HG02571 (cell line): Measurements from ENCODE around the gene MT1E.
"Not testable (repeated sequence)": the region's sequence is repeated elsewhere in the genome, so short reads cannot be mapped to it uniquely, and the experiment has no call there.

Experiments
- ATAC-seq: cut with Tn5 transposase; IDR thresholded peaks from one replicate; pipeline ENCODE4 v1.9.1; 2021; ENCODE audit warnings: mild to moderate bottlenecking, moderate library complexity; ENCODE audit not compliant: unreplicated experiment

MT1E gene

DNA sequence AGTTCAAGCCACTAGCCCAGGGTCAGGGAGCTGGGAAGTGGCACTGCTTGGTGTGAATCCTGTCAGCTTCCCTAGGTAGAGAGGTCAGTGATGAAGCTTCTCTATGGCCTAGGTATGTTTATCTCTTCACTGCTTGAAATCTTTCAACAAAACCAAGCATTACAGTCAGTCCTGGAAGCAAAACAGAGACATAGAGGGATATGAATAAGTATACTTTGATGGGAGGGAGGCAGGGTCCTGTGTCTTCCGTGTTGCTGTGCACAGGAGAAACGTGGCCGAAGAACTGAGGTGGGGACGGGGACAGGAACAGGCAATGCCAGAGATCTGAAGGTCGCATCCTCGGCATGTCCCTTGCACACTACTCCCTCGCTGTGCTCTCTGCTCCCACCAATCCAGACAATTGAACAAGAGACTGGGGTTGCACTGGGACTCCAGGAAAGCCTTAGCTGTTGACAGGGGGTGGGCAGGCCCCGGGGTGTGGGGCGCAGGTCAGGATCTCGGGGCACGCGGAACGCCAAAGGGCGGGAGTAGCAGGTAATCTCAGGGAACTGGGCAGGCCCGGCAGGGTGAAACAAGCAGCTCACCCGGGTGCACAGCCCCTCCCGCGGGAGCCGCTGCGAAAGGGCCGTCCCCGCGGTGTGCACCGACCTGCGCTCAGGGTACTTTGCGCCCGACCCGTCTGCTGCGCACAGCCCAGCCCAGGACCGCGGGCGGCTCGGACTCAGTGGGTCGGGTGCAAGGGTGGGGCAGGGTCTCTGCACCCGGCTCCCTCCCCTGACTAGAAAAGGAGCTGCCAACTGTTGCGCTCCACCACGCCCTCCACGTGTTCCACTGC is 43.6 kb downstream of the MT1E start, which contains the start of gene MT1H:
TSS of gene MT1H (plus strand) at position 810 of the 835 bp plus-strand sequence. CDS start 71 bp downstream, outside the sequence.
- ATAC-seq: no peak

DNA sequence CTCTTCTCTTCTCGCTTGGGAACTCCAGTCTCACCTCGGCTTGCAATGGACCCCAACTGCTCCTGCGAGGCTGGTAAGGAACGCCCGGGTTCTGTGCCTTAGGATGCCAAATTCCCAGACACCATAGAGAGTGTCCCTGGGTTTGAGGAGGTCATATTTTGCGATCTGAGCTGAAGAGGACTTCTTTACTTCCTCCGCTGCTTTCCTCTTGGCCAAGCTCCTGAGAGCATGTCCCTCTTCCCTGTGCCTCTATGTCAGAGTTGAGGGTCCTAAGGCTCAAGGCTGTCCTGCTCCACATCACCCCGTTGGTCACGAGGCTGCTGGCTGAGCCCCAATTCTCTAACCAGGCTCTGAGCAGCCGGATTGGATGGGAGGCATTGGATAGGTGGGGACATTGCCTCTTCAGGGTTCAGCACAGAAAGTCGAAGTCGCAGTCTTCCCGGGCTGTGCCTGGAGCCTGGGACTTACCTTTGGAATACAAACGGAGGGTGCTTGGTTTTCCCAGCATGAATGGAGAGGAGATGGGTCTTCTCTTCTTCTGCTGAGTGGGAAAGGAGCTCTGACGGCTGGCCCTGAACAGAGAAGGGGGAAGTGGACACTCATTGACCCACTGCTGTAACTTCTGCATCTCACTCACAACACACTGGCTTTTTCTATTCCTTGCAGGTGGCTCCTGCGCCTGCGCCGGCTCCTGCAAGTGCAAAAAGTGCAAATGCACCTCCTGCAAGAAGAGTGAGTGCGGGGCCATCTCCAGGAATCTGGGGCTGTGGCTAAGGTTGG is 44.4 kb downstream of the MT1E start:
- no peak for ATAC-seq

DNA sequence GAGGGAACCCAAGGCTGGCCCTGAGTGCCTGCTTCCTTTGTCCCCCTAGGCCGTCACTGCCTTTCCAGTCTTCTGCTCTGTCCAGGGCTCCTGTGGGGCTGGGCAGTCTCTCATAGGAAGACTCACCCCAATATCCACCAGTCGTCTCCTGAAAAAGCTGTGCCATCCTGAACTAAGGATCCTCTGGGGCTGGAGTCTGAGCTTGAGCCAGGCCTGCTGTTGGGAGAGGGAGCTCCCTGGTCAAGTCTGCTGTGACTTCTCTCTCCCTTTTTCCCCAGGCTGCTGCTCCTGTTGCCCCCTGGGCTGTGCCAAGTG is 45.0 kb downstream of the MT1E start:
- no peak for ATAC-seq

DNA sequence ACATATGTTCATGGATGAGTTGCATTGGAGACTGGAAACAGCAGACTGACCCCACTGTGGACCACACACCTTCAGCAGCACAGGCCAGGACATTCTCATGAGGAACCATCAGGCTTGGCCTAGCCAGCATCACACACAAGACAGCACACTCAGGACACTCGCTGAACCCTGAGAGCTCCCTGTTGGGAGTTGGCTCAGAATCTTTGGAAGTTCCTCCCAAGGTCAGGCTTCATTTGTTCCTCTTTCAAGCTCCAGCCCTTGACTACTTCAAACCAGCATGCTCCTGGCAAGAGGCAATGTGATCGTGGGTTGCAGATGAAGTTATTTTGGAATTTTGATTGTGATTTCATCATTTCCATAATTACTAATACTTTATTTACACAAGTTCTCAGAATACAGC is 46.1 kb downstream of the MT1E start:
- not testable (repeated sequence) for ATAC-seq

DNA sequence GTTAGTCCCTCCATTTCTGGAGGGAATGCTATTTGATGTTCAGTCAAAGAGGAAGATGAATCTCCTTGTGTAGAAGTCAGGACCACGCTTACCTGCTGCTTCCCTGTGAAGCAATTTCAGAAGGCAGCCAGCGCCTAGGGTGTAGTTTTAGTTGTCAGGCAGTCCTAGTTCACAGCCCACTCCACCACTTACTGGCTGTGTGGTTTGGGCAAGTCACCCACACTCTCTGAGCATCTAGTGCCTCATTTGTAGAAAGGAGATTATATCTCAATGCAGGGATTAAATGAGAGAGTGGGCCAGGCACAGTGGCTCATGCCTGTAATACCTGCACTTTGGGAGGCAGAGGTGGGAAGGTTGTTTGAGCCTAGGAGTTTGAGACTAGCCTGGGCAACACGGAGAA is 46.6 kb downstream of the MT1E start:
- not testable (repeated sequence) for ATAC-seq

DNA sequence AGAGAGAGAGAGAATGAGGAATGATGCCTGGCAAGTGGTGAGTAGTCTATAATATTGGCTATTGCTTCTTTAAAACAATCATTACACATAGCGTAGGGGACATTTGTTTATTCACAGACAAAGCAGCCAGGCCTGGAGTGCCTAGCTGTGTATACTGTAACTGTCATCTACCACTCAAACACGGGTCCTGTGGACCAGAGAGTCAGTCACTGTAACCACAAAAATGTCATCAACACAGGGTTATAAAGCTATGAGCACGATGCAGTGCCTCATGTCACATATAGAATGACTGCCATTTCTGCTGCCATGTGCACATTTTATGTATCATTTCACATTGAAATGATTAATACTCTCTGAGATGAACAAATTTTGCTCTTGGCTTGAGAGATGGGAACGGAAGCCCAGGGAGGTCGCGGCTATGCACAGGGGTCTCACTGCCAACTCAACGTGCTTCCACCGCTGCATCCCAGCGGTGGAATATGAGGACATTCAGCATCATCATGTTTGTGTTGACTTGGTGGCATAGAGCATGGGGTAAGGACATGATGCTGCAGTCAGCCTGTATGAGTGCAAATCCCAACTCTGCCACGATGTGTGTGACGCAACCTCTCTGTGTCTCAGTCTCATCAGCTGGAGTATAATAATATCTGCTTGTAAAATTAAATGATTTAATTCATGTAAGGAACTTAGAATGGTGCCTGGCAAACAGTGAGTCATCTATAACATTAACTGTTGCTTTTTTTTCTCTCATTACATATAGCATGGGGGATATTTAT is 47.4 kb downstream of the MT1E start:
- ATAC-seq: no peak

DNA sequence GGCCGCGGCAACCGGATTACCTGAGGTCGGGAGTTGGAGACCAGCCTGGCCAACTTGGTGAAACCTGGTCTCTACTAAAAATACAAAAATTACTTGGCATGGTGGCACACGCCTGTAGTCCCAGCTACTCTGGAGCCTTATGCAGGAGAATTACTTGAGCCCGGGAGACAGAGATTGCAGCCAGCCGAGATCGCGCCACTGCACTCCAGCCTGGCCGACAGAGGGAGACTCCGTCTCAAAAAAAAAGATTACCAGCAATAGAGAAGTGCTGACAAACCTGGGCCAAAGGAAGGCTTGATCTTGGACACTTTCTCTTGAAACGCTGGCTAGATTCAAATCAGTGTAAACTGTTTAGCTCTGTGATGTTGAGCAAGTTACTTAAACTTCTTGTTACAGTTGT is 48.3 kb downstream of the MT1E start:
- ATAC-seq: no peak

DNA sequence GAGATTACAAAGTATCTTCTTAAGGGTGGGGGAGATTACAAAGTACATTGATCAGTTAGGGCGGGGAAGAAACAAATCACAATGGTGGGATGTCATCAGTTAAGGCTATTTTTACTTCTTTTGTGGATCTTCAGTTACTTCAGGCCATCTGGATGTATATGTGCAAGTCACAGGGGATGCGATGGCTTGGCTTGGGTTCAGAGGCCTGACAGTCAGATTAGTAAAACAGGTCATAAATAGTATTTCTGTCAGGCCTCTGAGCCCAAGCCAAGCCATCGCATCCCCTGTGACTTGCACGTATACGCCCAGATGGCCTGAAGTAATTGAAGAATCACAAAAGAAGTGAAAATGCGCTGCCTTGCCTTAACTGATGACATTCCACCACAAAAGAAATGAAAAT is 49.0 kb downstream of the MT1E start:
- ATAC-seq: not testable (repeated sequence)

DNA sequence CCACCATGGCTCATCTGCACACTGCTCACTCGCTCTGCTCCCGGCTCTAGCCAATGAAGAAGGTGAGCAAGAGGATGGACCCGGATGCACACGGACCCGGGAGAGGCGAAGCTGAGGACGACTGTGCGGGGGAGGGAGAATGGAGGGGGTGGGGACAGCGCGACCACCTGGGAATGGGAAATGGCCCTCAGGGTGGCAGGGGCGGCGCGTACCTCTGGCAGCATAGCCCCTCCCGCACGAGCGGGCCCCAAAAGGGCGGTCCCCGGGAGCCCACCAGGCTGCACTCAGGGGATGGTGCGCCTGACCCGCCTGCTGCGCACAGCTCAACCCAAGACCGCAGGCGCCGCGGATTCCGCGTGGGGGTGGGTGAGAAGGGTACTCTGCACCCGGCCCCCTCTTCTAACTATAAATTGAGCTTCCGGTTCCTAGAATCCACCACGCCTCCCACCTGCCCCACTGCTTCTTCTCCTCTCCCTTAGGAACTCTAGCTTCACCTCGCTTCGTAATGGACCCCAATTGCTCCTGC is 50.2 kb downstream of the MT1E start:
- ATAC-seq: no peak
